Gastrocnemius medialis (tissue), 4 donors: ENCODE data around the gene MPPED2.

Experiments used
- CTCF ChIP-seq, 5 experiments: fragments of 450-650 bp in 3 of 5; fragments of 200-600 bp in 2 of 5; sonication (generic) in 2 of 5; IDR thresholded peaks in 4 of 5; conservative IDR thresholded peaks in 1 of 5; 1 replicate in 4 of 5; 2 replicates in 1 of 5; pipeline ENCODE4 v1.5.1; 2016 to 2019; ENCODE audit warnings: antibody characterized with exemption in 5 of 5, mild to moderate bottlenecking in 3 of 5, moderate library complexity in 3 of 5
- POLR2A ChIP-seq, 2 donors: fragments of 450-650 bp; IDR thresholded peaks; one replicate each; pipeline ENCODE4 v1.6.1; 2017; ENCODE audit warnings: antibody characterized with exemption in 2 of 2, mild to moderate bottlenecking in 2 of 2, moderate library complexity in 2 of 2

GRCh38 chr11:30567644-30568043 lies 18.5 kb downstream of the MPPED2 start:
- no peak for TF ChIP-seq CTCF (IDR thresholded peaks at IDR 0.05 in 4 of 5, conservative IDR thresholded peaks at IDR 0.05 in 1 of 5)
- no peak for TF ChIP-seq POLR2A (IDR thresholded peaks at IDR 0.05)
